Esophagus muscularis mucosa (tissue), 4 donors: ENCODE measurements around the gene NDUFV1. TPM values are rescaled to one million over a fixed set of nuclear protein-coding genes. Genes with fewer than 3 reads are reported as not detected.

Experiments used
- DNase-seq: peaks from one replicate; pipeline ENCODE4 v3.0.0-alpha.2; 2017; ENCODE audit errors: extremely low spot score
- H3K27ac ChIP-seq, 4 donors: fragments of 200-600 bp; sonication (generic); replicated peaks in 1 of 4; 1 replicate in 3 of 4; 2 replicates in 1 of 4; pipeline ENCODE4 v1.5.1; 2016 to 2019; ENCODE audit warnings: mild to moderate bottlenecking in 1 of 4
- H3K27me3 ChIP-seq, 4 donors: fragments of 200-600 bp; sonication (generic); one replicate each; pipeline versions ENCODE4 v1.5.1 to v1.6.0; 2016 to 2019
- H3K36me3 ChIP-seq, 4 donors: fragments of 200-600 bp; sonication (generic); one replicate each; pipeline ENCODE4 v1.5.1; 2016 to 2019
- H3K4me1 ChIP-seq, 4 donors: fragments of 200-600 bp; sonication (generic); one replicate each; pipeline ENCODE4 v1.5.1; 2016 to 2019
- H3K4me3 ChIP-seq, 4 donors: fragments of 200-600 bp; sonication (generic); 1 replicate in 2 of 4; 2 replicates in 2 of 4; pipeline ENCODE4 v1.5.1; 2016 to 2019; ENCODE audit warnings: mild to moderate bottlenecking in 4 of 4, moderate library complexity in 1 of 4
- H3K9me3 ChIP-seq, 4 donors: fragments of 200-600 bp; sonication (generic); 1 replicate in 3 of 4; 2 replicates in 1 of 4; pipeline ENCODE4 v1.5.1; 2016 to 2019
- EP300 ChIP-seq: sonication (generic); formaldehyde crosslinking; IDR thresholded peaks from one replicate; pipeline ENCODE4 v1.6.1; 2017; ENCODE audit warnings: antibody characterized with exemption
- POLR2A ChIP-seq: fragments of 450-650 bp; IDR thresholded peaks from one replicate; pipeline ENCODE4 v1.6.1; 2017; ENCODE audit warnings: antibody characterized with exemption, moderate library complexity, mild to moderate bottlenecking, low read depth
- POLR2AphosphoS5 ChIP-seq, 2 donors: sonication (generic); formaldehyde crosslinking; IDR thresholded peaks; one replicate each; pipeline ENCODE4 v1.6.1; 2017; ENCODE audit warnings: antibody characterized with exemption in 2 of 2
- WGBS: methylation state at CpG from one replicate; pipeline ENCODE4 v1.1.5; 2018; 5-methylcytosine and 5-hydroxymethylcytosine counted together
- intact Hi-C: fragments of 100-400 bp; cut with DNase I; formaldehyde crosslinking; loops from one replicate; pipeline ENCODE4 v1.15.1; 2023
- total RNA-seq, 4 donors: library from RNA; depleted of rRNA; stranded (reverse); fragments of >200 nt; gene quantifications; one replicate each; pipeline versions ENCODE4 v1.1.0 to v1.2.1, GENCODE V29; 2016
- TF ChIP-seq, protein P1 (sequence below), 3 experiments: fragments of 200-600 bp in 2 of 3; fragments of 450-650 bp in 1 of 3; sonication (generic) in 2 of 3; IDR thresholded peaks; one replicate each; pipeline ENCODE4 v1.5.1; 2017 to 2019; ENCODE audit warnings: antibody characterized with exemption in 3 of 3, mild to moderate bottlenecking in 2 of 3, moderate library complexity in 1 of 3

The NDUFV1 gene
- total RNA-seq, 4 donors from 2014 or later: 196 to 252 (median 212) TPM

DNA sequence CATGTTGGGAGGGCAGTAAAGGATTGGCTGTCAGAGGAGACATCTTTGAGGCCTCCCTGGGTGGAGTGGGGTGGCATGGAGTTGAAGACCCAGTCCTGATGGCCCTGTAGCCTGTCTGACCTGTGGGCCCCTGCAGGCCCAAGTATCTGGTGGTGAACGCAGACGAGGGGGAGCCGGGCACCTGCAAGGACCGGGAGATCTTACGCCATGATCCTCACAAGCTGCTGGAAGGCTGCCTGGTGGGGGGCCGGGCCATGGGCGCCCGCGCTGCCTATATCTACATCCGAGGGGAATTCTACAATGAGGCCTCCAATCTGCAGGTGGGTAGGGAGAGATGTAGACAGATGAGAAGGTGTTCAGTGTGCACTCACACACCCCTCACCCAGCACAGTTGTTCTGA is 2.6 kb downstream of the NDUFV1 start:
- WGBS: 88% methylated on average over 10 of the region's 10 CpGs
- no peaks in the 10 kb centered on the region for H3K9me3 ChIP-seq
- H3K27me3 ChIP-seq: peaks cover 0 to 5% (median 4%) of the 10 kb centered on the region in 4 donors
- DNase-seq: no peak
- peaks cover 31 to 52% (median 49%) of the 10 kb centered on the region in 4 donors for H3K36me3 ChIP-seq
- H3K4me1 ChIP-seq: peaks cover 26 to 44% (median 37%) of the 10 kb centered on the region in 4 donors
- intact Hi-C loops: loop anchor here (5.0 kb wide), 1 partner anchor 37 kb away; no protein-coding TSS in a partner anchor
- no peak overlapping the region for H3K27ac ChIP-seq
- TF ChIP-seq POLR2AphosphoS5 (IDR thresholded peaks at IDR 0.05): no peak
- no peak for TF ChIP-seq POLR2A
- TF ChIP-seq EP300: no peak
- TF ChIP-seq, protein P1, sequence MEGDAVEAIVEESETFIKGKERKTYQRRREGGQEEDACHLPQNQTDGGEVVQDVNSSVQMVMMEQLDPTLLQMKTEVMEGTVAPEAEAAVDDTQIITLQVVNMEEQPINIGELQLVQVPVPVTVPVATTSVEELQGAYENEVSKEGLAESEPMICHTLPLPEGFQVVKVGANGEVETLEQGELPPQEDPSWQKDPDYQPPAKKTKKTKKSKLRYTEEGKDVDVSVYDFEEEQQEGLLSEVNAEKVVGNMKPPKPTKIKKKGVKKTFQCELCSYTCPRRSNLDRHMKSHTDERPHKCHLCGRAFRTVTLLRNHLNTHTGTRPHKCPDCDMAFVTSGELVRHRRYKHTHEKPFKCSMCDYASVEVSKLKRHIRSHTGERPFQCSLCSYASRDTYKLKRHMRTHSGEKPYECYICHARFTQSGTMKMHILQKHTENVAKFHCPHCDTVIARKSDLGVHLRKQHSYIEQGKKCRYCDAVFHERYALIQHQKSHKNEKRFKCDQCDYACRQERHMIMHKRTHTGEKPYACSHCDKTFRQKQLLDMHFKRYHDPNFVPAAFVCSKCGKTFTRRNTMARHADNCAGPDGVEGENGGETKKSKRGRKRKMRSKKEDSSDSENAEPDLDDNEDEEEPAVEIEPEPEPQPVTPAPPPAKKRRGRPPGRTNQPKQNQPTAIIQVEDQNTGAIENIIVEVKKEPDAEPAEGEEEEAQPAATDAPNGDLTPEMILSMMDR (IDR thresholded peaks at IDR 0.05): no peak
- no peak overlapping the region for H3K4me3 ChIP-seq

DNA sequence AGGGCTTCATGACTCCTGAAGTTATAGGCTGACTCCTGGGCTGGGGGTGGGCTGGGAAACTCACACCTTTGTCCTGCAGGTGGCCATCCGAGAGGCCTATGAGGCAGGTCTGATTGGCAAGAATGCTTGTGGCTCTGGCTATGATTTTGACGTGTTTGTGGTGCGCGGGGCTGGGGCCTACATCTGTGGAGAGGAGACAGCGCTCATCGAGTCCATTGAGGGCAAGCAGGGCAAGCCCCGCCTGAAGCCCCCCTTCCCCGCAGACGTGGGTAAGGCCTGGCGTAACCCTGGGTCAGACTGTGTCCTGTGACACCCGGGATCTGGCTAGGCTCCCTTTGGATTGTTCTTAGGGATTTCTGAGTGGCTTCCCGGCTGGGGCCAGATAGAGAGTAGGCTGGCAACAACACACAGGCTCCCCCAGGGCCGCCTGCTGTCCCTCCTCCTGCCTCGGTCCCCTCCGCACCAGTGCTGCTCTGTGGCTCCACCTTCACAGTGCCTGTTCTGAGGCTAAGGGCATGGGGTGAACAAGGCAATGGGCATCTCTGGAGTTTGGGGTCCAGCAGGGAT is 3.6 kb downstream of the NDUFV1 start:
- Histone ChIP-seq H3K27ac (no peak overlapping the region), H3K9me3 (no peaks in the 10 kb centered on the region), H3K4me3 (no peak overlapping the region), H3K4me1 (peaks cover 28 to 47% (median 39%) of the 10 kb centered on the region in 4 donors), H3K27me3 (peaks cover 0 to 15% (median 9%) of the 10 kb centered on the region in 4 donors), H3K36me3 (peaks cover 31 to 52% (median 49%) of the 10 kb centered on the region in 4 donors)
- 84% methylated on average over 12 of the region's 15 CpGs for WGBS
- TF ChIP-seq POLR2A: no peak
- DNase-seq: no peak
- intact Hi-C loops: loop anchor here (10.0 kb wide), 1 partner anchor 104 kb away; no protein-coding TSS in a partner anchor

DNA sequence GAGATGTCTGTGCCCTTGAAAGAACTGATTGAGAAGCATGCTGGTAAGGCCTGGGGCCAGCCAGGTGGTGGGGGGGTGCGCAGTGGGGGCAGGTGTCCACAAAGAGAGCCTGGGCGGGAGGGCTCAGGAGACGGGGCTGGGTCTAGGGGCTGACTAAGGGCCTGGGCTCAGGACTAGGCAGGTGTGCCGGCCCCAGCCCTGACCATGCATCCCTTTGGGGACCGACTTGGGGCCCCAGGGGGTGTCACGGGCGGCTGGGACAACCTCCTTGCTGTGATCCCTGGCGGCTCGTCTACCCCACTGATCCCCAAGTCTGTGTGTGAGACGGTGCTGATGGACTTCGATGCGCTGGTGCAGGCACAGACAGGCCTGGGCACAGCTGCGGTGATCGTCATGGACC is 4.4 kb downstream of the NDUFV1 start:
- no peak overlapping the region for H3K4me3 ChIP-seq
- no peaks in the 10 kb centered on the region for H3K9me3 ChIP-seq
- H3K27ac ChIP-seq: no peak overlapping the region
- no peak for DNase-seq
- 89% methylated on average over 13 of the region's 14 CpGs for WGBS
- H3K27me3 ChIP-seq: peaks cover 0 to 23% (median 13%) of the 10 kb centered on the region in 4 donors
- intact Hi-C loops: loop anchor here (10.0 kb wide), 1 partner anchor 104 kb away; no protein-coding TSS in a partner anchor
- H3K4me1 ChIP-seq: peaks cover 24 to 46% (median 35%) of the 10 kb centered on the region in 4 donors
- TF ChIP-seq, protein P1 (IDR thresholded peaks at IDR 0.05): no peak
- no peak for TF ChIP-seq POLR2AphosphoS5 (IDR thresholded peaks at IDR 0.05)
- no peak for TF ChIP-seq POLR2A
- TF ChIP-seq EP300: no peak
- H3K36me3 ChIP-seq: peaks cover 31 to 52% (median 49%) of the 10 kb centered on the region in 4 donors

DNA sequence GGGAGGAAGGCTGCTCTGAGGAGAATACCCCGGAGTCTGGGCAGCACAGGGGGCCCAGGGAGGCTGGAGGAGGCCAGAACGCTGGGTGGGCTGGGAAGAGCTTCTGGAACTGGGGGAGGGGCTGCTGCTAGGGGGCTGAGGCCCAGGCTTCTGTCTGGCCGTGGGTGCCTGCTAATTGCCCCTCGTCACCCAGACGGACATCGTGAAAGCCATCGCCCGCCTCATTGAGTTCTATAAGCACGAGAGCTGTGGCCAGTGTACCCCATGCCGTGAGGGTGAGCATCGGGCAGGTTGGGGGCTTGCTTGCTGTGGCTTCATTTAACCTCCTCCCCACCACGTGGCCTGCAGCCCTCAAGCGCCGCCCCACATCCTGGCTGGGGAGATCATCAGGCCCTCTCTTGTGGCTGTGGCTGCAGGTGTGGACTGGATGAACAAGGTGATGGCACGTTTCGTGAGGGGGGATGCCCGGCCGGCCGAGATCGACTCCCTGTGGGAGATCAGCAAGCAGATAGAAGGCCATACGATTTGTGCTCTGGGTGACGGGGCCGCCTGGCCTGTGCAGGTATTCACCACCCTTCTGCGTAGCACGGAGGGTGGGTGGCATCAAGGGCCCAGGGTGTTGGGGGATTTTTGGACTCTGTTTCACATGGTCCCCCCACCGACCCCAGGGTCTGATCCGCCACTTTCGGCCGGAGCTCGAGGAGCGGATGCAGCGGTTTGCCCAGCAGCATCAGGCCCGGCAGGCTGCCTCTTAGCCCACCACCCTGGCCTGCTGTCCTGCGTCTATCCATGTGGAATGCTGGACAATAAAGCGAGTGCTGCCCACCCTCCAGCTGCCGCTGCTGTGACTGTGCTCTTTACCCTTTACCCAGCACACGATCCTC is 5.2 kb downstream of the NDUFV1 start:
- H3K27ac ChIP-seq: no peak overlapping the region
- H3K4me3 ChIP-seq: no peak overlapping the region
- intact Hi-C loops: loop anchor here (10.0 kb wide), 1 partner anchor 103 kb away; no protein-coding TSS in a partner anchor
- WGBS: 84% methylated on average over 30 of the region's 37 CpGs
- no peaks in the 10 kb centered on the region for H3K9me3 ChIP-seq
- H3K36me3 ChIP-seq: peaks cover 31 to 52% (median 49%) of the 10 kb centered on the region in 4 donors
- peaks cover 0 to 31% (median 12%) of the 10 kb centered on the region in 4 donors for H3K27me3 ChIP-seq
- TF ChIP-seq POLR2A: no peak
- no peak for TF ChIP-seq EP300
- TF ChIP-seq POLR2AphosphoS5 (IDR thresholded peaks at IDR 0.05): no peak
- TF ChIP-seq, protein P1 (IDR thresholded peaks at IDR 0.05): no peak
- DNase-seq: no peak
- H3K4me1 ChIP-seq: peaks cover 23 to 44% (median 32%) of the 10 kb centered on the region in 4 donors

DNA sequence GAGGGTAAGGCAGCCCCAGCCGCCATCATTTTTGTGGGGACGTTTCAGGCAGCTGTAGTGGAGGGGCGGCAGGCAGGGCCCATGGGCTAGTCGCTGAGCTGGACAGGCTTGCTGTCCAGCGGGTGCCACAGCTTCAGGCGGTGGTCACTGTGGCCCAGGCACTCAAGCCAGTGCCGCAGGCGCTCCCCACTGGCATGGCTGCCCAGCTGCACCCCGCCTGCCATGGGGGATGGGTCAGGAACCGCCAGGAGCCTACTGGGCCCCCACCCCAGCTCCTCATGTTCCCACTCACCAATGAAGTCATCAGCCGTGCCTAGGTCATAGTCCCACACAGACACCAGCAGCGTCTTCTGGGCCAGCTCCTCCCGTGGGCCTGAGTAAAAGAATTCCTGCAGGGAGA is 6.0 kb downstream of the NDUFV1 start:
- no peak overlapping the region for H3K4me3 ChIP-seq
- no peaks in the 10 kb centered on the region for H3K9me3 ChIP-seq
- H3K36me3 ChIP-seq: peaks cover 31 to 52% (median 49%) of the 10 kb centered on the region in 4 donors
- intact Hi-C loops: loop anchor here (10.0 kb wide), 1 partner anchor 102 kb away; no protein-coding TSS in a partner anchor
- no peak overlapping the region for H3K27ac ChIP-seq
- no peak for TF ChIP-seq EP300
- TF ChIP-seq POLR2AphosphoS5 (IDR thresholded peaks at IDR 0.05): no peak
- TF ChIP-seq, protein P1 (IDR thresholded peaks at IDR 0.05): no peak
- TF ChIP-seq POLR2A: no peak
- WGBS: 86% methylated on average over 9 of the region's 13 CpGs
- H3K27me3 ChIP-seq: peaks cover 0 to 31% (median 10%) of the 10 kb centered on the region in 4 donors
- DNase-seq: no peak
- H3K4me1 ChIP-seq: peaks cover 15 to 36% (median 25%) of the 10 kb centered on the region in 4 donors
